EH (cell line): ENCODE results near the gene CACNB4.
"Not testable (repeated sequence)": the region's sequence is repeated elsewhere in the genome, so short reads cannot be mapped to it uniquely, and the experiment has no call there.

Source experiments
- DNase-seq: peaks from one replicate; pipeline ENCODE4 v3.0.0-alpha.2; 2015; ENCODE audit warnings: low read depth

Gene CACNB4

GRCh38 chr2:152098496-152099366 lies at the start of gene CACNB4:
TSS of gene CACNB4 (minus strand) at chr2:152099044.
- no peak for DNase-seq

GRCh38 chr2:152134488-152135280 lies 35.8 kb upstream of the CACNB4 start:
- DNase-seq, result peak; percentile 19

GRCh38 chr2:152132306-152132705 lies 33.5 kb upstream of the CACNB4 start:
- peak; percentile 16 for DNase-seq

GRCh38 chr2:152127628-152128027 lies 28.8 kb upstream of the CACNB4 start:
- no peak for DNase-seq

GRCh38 chr2:152126664-152127063 lies 27.8 kb upstream of the CACNB4 start:
- no peak for DNase-seq

DNA sequence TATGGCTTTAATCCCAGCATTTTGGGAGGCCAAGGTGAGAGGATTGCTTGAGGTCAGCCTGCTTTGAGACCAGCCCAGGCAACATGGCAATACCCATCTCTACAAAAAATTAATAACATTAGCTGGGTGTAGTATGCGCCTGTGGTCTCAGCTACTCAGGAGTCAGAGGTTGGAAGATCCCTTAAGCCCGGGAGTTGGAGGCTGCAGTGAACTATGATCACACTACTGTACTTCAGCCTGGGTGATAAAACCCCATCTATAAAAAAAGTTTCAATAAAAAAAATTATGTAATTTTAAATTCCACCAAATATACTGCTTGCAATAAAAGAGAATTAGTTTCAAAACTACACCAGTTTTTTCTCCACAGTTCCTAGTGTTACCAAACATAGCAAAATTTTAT lies 23.3 kb upstream of the CACNB4 start:
- no peak for DNase-seq

- DNase-seq, result no peak
Observed at GRCh38 chr2:152120430-152120829, 21.6 kb upstream of the CACNB4 start.

GRCh38 chr2:152115952-152116351 lies 17.1 kb upstream of the CACNB4 start:
- no peak for DNase-seq

- no peak for DNase-seq
Observed at GRCh38 chr2:152114366-152114765, 15.5 kb upstream of the CACNB4 start.

DNA sequence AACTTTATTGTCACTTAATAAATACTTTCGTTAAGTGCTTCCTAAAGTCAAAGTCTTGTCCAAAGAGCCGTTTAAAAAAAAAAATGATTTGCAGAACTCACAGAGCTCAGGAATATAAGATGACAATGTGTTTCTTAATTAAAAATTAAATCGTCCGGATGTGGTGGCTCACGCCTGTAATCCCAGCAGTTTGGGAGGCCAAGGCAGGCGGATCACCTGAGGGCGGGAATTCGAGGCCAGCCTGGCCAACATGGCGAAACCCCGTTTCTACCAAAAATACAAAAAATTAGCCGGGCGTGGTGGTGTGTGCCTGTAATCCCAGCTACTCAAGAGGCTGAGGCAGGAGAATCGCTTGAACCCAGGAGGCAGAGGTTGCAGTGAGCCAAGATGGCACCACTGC lies 8.3 kb upstream of the CACNB4 start:
- DNase-seq, result not testable (repeated sequence)

DNA sequence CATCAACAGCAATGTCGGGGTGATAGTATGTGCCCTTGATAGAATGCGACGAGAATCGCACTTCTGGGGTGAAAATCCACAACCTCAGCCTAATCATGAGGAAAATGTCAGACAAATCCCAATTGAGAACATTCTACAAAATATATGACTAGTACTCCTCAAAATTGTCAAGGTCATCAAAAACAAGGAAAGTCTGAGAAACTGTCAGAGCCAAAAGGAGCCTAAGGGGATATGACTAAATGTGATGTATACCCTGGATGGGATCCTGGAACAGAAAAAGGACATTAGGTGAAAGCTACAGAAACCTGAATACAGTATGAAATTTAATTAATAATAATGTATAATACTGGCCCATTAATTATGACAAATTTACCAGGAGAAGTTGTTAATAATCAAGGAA lies 7.6 kb upstream of the CACNB4 start:
- DNase-seq, result no peak

GRCh38 chr2:152103271-152103670 lies 4.4 kb upstream of the CACNB4 start:
- DNase-seq, result no peak

GRCh38 chr2:152100961-152101360 lies 2.1 kb upstream of the CACNB4 start:
- no peak for DNase-seq

- DNase-seq, result peak; percentile 19
Observed at GRCh38 chr2:152099367-152100050, 665 bp upstream of the CACNB4 start.

GRCh38 chr2:152097801-152098495 lies 896 bp downstream of the CACNB4 start:
- peak; percentile 23 for DNase-seq

- peak; percentile 47 for DNase-seq
Observed at GRCh38 chr2:152097290-152097800, 1.5 kb downstream of the CACNB4 start.

DNA sequence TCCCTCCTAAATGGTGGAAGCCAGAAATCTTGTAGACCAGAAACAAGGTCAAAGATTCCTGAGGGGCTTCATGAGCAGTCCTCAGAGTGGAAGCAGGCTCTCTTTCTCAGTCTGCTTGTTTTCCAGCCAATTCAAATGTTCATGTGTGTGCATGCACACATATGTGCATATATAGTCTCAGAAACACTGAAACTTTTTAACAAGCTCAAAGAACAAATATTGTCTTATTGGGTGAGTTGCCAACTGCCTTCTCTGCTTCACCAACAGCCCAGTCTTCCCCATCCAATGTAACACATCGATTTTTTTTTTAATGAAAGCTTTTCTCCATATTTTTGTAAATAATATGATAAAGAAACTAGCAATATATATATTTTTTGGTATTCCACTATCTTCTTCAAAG lies 3.7 kb downstream of the CACNB4 start:
- no peak for DNase-seq

GRCh38 chr2:152094014-152094413 lies 4.8 kb downstream of the CACNB4 start:
- DNase-seq, result no peak

GRCh38 chr2:152093464-152093863 lies 5.4 kb downstream of the CACNB4 start:
- DNase-seq, result no peak

DNA sequence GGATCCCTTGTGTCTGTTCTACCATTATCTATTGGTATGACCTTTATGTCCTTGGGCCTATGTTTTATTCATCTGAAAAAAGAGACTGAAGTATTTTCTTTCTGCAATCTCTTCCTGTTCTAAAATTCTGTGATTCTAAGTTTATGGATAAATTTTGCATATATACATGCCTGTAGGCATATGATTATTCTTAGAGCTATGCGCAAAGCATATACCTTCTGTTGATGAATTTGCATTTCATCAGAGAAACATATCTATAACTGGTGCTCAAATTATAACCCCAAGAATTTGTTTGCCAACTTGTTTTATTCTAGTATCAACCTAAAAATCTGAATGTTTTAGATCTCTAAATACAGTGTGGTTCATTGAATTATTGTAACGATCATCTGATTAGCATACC lies 6.7 kb downstream of the CACNB4 start:
- DNase-seq, result no peak

- DNase-seq, result not testable (repeated sequence)
Observed at GRCh38 chr2:152090726-152091125, 8.1 kb downstream of the CACNB4 start.

DNA sequence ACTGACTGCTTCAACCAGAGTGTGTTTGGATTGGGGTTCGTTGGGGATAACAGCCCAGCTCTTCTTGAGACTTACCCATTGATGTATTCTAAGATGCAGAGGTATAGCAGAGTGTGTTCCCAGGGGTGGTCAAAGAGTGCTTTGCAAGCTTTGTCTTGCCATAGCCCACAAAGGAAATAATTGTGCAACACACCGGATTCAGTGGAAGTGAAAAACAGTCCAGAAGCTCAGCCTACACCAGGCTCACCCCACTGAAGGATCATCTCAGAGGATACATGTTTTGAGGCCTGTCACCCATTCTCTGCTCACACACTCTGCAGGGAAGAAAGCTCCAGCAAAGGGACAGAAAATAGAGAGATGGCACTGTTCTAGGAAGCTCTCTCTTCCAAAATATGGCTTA lies 9.6 kb downstream of the CACNB4 start:
- DNase-seq, result no peak
